Lung microvascular endothelial cell (primary cell): ENCODE results near the gene TNNC1. TPM values are rescaled to one million over a fixed set of nuclear protein-coding genes. Genes with fewer than 3 reads are reported as not detected.
A peak's percentile ranks its signal among the peaks of the same experiment; 100 is the strongest.

ENCODE experiments used
- DNase-seq, 2 donors: peaks; one replicate each; pipeline versions ENCODE4 v3.0.0 to v3.0.0-alpha.2; 2010; ENCODE audit warnings: low read depth in 2 of 2
- total RNA-seq: library from RNA; depleted of rRNA; stranded (reverse); fragments of >200 nt; gene quantifications from 2 replicates; pipeline ENCODE4 v1.2.1, GENCODE V29; 2014

The TNNC1 gene
- total RNA-seq, 1 donor from 2014 or later = not detected

GRCh38 chr3:52484680-52485461 is 31.0 kb upstream of the TNNC1 start:
- no peak for DNase-seq

GRCh38 chr3:52483577-52484381 is 29.9 kb upstream of the TNNC1 start:
- DNase-seq = no peak

- DNase-seq = no peak
Measured at GRCh38 chr3:52483081-52483480, 29.2 kb upstream of the TNNC1 start.

- peak; percentile 52 to 57 for DNase-seq
Measured at GRCh38 chr3:52481819-52482521, 28.1 kb upstream of the TNNC1 start.

GRCh38 chr3:52480768-52481715 is 27.2 kb upstream of the TNNC1 start:
- no peak for DNase-seq

GRCh38 chr3:52479877-52480575 is 26.2 kb upstream of the TNNC1 start:
- DNase-seq = no peak

GRCh38 chr3:52479037-52479876 is 25.4 kb upstream of the TNNC1 start:
- no peak for DNase-seq

- no peak for DNase-seq
Measured at GRCh38 chr3:52477796-52478095, 23.9 kb upstream of the TNNC1 start.

- no peak for DNase-seq
Measured at GRCh38 chr3:52477076-52477795, 23.4 kb upstream of the TNNC1 start.

- no peak for DNase-seq
Measured at GRCh38 chr3:52473026-52473425, 19.2 kb upstream of the TNNC1 start.

GRCh38 chr3:52472239-52473000 is 18.6 kb upstream of the TNNC1 start:
- DNase-seq = no peak

GRCh38 chr3:52471371-52472238 is 17.8 kb upstream of the TNNC1 start:
- DNase-seq = peak; percentile 78 to 83

- DNase-seq = no peak
Measured at GRCh38 chr3:52470920-52471319, 17.1 kb upstream of the TNNC1 start.

GRCh38 chr3:52469001-52469400 is 15.2 kb upstream of the TNNC1 start:
- DNase-seq = no peak

GRCh38 chr3:52468336-52468735 is 14.5 kb upstream of the TNNC1 start:
- DNase-seq = no peak

- DNase-seq = no peak
Measured at GRCh38 chr3:52463416-52463815, 9.6 kb upstream of the TNNC1 start.

- DNase-seq = no peak
Measured at GRCh38 chr3:52461874-52462273, 8.0 kb upstream of the TNNC1 start.
